Activated CD4-positive, alpha-beta memory T cell treated with anti-CD3 and anti-CD28 coated beads, Interleukin-2, amount 10 ng/mL, durations not matched to agents 7 days and 5 days (primary cell): Measurements from ENCODE around the gene GSN. TPM values are rescaled to one million over a fixed set of nuclear protein-coding genes. Genes with fewer than 3 reads are reported as not detected.

Experiments used
- CTCF ChIA-PET: fragments of 350-600 bp; sonication (Branson Sonifier 250); formaldehyde crosslinking; loops from one replicate; lab custom pipeline; 2021; ENCODE audit warnings: antibody characterized with exemption, inconsistent platforms; lab: Charles Lee
- POLR2A ChIA-PET: fragments of 350-600 bp; sonication (Branson Sonifier 250); formaldehyde crosslinking; loops from one replicate; lab custom pipeline; 2021; ENCODE audit warnings: antibody characterized with exemption; lab: Charles Lee
- DNase-seq: peaks from one replicate; pipeline ENCODE4 v3.0.0-alpha.2; 2020
- H3K27ac Mint-ChIP-seq: one replicate; pipeline ENCODE4 v1.8.0; 2021; ENCODE audit warnings: mild to moderate bottlenecking, mixed read lengths
- H3K27me3 Mint-ChIP-seq: one replicate; pipeline ENCODE4 v1.8.0; 2021; ENCODE audit warnings: mixed read lengths
- H3K36me3 Mint-ChIP-seq: one replicate; pipeline ENCODE4 v1.8.0; 2021; ENCODE audit warnings: low read depth, mixed read lengths
- H3K4me1 Mint-ChIP-seq: one replicate; pipeline ENCODE4 v1.8.0; 2021; ENCODE audit warnings: mixed read lengths
- H3K4me3 Mint-ChIP-seq: one replicate; pipeline ENCODE4 v1.8.0; 2021; ENCODE audit warnings: mild to moderate bottlenecking, mixed read lengths
- H3K9me3 Mint-ChIP-seq: one replicate; pipeline ENCODE4 v1.8.0; 2021; ENCODE audit warnings: mixed read lengths
- total RNA-seq, 2 experiments: library from RNA; stranded (reverse); gene quantifications; one replicate each; pipeline ENCODE4 v1.2.3, GENCODE V29; 2021

GSN gene
- total RNA-seq, 2 experiments from 2014 or later, result 5.8 to 6.0 TPM

DNA sequence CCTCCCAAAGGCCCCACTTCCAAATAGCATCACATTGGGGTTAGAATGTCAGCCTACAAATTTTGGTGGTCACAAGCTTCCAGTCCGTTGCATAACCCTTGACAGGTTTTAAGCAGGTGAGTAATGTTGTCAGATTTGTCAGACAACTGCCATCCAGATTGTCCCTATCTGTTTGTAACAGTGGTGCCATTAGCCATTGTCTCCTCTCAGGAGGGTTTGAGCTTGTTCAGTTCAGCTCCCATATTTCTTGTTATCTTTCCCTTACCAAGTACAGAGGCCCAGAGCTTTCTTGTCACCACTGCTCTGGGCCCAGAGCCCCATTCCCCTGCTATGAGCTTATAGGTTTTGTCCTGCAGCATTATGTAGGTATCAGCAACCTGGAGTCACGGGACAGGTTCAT, 14.8 kb upstream of the GSN start:
- Mint-ChIP-seq H3K4me3 (no peak overlapping the region), H3K27me3 (no peaks in the 10 kb centered on the region), H3K36me3 (peaks cover 3% of the 10 kb centered on the region), H3K27ac (no peak overlapping the region), H3K9me3 (peaks cover 2% of the 10 kb centered on the region), H3K4me1 (no peaks in the 10 kb centered on the region)
- ChIA-PET POLR2A (no interaction called here), CTCF (interaction anchor here (1.2 kb wide), 1 partner anchor 9 kb away, joined by 3 read pairs; no protein-coding TSS in a partner anchor)
- no peak for DNase-seq

DNA sequence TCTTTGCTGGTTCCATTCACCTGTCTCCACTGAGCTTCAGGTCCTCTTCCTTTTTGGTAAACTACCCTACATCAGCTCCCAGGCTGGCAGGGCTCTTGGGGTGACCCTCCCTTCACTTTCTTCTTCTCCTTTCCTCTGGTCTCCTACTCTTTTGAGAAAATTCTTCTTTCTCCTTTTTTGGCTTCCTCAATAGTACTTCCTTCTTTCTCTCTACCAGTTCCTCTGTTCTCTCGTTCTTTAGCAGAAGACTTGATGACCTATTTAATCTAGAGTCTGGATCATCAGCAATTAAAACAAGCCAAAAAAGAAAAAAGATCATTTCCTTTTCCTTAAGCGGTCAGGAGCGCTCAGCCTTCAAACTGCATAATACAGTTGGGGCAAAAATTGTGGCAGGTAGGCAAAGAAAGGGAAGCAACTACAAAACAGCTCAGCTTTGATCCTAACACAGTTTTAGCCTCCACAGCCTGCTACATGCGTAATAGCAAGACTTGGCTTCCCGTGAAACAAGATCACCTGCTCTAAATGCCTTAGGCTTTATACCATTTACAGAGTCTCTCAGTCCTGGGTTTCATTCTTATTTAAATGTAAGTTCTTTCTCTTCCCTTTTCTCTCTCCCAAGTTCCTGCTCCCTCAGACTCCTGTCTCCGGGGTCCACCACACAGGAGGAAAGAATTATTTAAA, 14.0 kb upstream of the GSN start:
- Mint-ChIP-seq H3K4me3 (no peak overlapping the region), H3K27ac (no peak overlapping the region), H3K27me3 (no peaks in the 10 kb centered on the region), H3K36me3 (no peaks in the 10 kb centered on the region), H3K4me1 (no peaks in the 10 kb centered on the region), H3K9me3 (peaks cover under 1% of the 10 kb centered on the region)
- ChIA-PET CTCF (interaction anchor here (1.1 to 1.2 kb wide), 2 partner anchors 10 to 31 kb away, joined by 3 read pairs; no protein-coding TSS in a partner anchor), POLR2A (no interaction called here)
- no peak for DNase-seq

DNA sequence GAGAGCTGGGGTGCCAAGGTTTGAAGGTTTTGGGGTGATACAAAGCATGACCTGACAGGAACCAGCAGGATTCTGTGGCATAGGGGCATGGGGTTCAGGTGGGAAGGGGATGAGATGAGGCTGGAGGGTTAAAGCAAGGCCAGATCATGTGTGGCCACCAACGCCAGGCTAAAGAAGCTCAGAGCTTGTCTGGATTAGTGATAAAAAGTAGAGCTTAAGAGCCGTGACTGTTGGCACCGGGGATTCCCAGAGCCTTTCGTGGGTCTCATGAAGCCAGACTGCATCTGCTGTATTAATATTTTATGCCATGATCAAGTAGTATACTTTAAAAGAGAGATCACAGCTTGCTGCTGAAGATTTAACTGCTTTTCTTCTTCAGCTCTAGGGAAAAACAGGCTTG, 8.5 kb upstream of the GSN start:
- H3K4me3 Mint-ChIP-seq, result no peak overlapping the region
- CTCF ChIA-PET, result interaction anchor here (0.6 to 1.2 kb wide), 3 partner anchors 21 to 216 kb away, joined by 3 to 4 read pairs (median 4); no protein-coding TSS in a partner anchor
- no peak overlapping the region for H3K27ac Mint-ChIP-seq
- no peaks in the 10 kb centered on the region for H3K4me1 Mint-ChIP-seq
- H3K9me3 Mint-ChIP-seq, result no peaks in the 10 kb centered on the region
- no peaks in the 10 kb centered on the region for H3K27me3 Mint-ChIP-seq
- DNase-seq, result no peak
- H3K36me3 Mint-ChIP-seq, result no peaks in the 10 kb centered on the region
- POLR2A ChIA-PET, result no interaction called here

DNA sequence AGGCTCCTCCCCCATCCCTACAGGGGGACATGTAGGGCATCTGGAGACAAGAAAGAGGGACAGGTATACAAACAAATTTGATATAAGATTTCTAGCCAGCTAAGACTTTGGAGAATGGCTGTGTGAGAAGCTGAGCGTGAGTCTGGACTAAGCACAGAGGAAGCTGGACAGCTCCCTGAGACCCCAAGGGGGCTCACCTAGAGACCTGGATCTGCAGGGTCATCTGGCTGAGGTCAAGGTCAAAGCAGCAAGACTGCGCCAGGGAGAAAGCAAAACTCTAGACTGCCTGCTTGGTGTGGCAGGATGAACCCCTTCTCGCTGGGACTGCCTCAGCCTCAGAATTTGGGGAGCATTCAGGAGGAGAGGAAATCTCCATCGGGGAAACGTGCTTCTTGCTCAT, 8.0 kb upstream of the GSN start:
- H3K36me3 Mint-ChIP-seq, result no peaks in the 10 kb centered on the region
- H3K4me1 Mint-ChIP-seq, result no peaks in the 10 kb centered on the region
- H3K27ac Mint-ChIP-seq, result no peak overlapping the region
- no peak overlapping the region for H3K4me3 Mint-ChIP-seq
- ChIA-PET POLR2A (no interaction called here), CTCF (interaction anchor here (0.6 to 1.2 kb wide), 3 partner anchors 20 to 217 kb away, joined by 3 to 4 read pairs (median 4); no protein-coding TSS in a partner anchor)
- no peaks in the 10 kb centered on the region for H3K27me3 Mint-ChIP-seq
- H3K9me3 Mint-ChIP-seq, result no peaks in the 10 kb centered on the region
- DNase-seq, result no peak

DNA sequence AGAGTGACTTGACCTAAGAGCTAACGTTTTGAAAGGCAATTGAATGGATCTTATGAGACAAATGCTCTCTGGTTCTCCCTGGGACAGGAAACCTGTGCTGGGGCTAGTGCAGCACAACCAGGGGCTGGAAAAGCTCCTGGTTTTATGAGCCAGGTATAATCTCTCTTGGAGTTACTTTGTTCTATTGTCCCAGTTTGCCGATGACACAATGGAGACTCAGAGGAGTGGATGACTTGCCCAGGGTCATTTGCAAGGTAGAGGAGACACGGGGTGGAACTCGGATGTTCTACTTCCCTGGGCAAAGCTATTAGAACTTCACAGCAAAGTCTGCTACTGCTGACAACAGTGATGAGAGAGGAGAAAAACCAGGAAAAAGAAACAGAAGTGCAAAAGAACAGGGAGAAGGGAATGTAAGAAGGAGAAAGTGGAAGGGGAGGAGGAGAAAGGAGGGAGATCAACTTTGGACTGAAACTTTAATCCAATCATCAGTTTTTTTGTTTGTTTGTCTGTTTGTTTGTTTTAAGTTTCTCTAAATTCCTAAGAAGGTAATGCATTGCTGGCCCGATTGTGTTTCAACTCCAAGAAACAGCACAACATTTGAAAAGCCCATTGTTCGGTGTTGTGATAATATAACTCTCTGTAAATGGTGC, 7.4 kb upstream of the GSN start:
- no peak overlapping the region for H3K4me3 Mint-ChIP-seq
- H3K4me1 Mint-ChIP-seq, result no peaks in the 10 kb centered on the region
- H3K9me3 Mint-ChIP-seq, result no peaks in the 10 kb centered on the region
- DNase-seq, result no peak
- CTCF ChIA-PET, result interaction anchor here (1.0 kb wide), 1 partner anchor 49 kb away, joined by 3 read pairs; no protein-coding TSS in a partner anchor
- H3K27me3 Mint-ChIP-seq, result no peaks in the 10 kb centered on the region
- H3K27ac Mint-ChIP-seq, result no peak overlapping the region
- POLR2A ChIA-PET, result no interaction called here
- H3K36me3 Mint-ChIP-seq, result no peaks in the 10 kb centered on the region

DNA sequence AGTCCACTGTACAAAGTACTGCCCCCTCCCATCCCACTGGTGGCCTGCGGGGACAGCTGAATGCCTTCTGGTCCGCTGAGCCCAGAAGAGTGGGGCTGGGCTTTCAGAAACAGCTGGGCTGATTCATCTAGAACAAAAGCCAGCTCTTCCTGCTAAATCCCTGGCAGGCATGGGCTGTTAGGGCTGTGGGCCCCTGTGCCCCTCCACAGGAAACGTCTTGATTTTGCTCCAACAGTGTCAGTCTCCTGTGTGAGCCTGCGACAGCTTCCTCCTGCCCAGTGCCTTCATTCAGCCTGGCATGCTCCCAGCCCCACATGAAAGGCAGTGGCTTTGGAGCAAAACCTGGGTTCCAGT, 6.9 kb upstream of the GSN start:
- Mint-ChIP-seq H3K36me3 (no peaks in the 10 kb centered on the region), H3K9me3 (no peaks in the 10 kb centered on the region), H3K27ac (no peak overlapping the region), H3K27me3 (no peaks in the 10 kb centered on the region), H3K4me1 (no peaks in the 10 kb centered on the region), H3K4me3 (no peak overlapping the region)
- CTCF ChIA-PET, result interaction anchor here (1.0 to 1.7 kb wide), 2 partner anchors 17 to 49 kb away, joined by 3 to 12 read pairs; no protein-coding TSS in a partner anchor
- DNase-seq, result no peak
- POLR2A ChIA-PET, result no interaction called here

DNA sequence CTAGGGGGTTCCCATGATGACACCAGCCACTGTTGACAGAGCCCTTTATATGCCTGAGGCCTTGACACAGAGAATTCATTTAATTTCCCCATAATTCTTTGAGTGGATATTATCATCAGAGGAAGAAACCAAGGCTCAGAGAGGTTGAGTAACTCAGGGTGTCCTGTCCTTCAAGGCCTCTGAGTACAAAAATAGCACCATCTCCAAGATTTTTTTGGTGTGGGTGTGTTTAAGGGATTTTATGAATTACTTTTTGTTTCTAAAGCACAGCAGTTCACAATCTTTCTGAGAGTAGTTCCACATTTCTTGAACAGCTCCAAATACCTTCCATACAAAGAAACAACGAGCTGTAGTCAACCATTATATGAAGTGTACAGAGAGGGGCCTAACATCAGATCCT, 6.2 kb upstream of the GSN start:
- ChIA-PET CTCF (interaction anchor here (1.1 to 1.7 kb wide), 2 partner anchors 17 to 58 kb away, joined by 4 to 12 read pairs; no protein-coding TSS in a partner anchor), POLR2A (no interaction called here)
- no peak for DNase-seq
- no peaks in the 10 kb centered on the region for H3K9me3 Mint-ChIP-seq
- no peaks in the 10 kb centered on the region for H3K36me3 Mint-ChIP-seq
- H3K27me3 Mint-ChIP-seq, result peaks cover 1% of the 10 kb centered on the region
- H3K27ac Mint-ChIP-seq, result no peak overlapping the region
- H3K4me3 Mint-ChIP-seq, result no peak overlapping the region
- H3K4me1 Mint-ChIP-seq, result no peaks in the 10 kb centered on the region

DNA sequence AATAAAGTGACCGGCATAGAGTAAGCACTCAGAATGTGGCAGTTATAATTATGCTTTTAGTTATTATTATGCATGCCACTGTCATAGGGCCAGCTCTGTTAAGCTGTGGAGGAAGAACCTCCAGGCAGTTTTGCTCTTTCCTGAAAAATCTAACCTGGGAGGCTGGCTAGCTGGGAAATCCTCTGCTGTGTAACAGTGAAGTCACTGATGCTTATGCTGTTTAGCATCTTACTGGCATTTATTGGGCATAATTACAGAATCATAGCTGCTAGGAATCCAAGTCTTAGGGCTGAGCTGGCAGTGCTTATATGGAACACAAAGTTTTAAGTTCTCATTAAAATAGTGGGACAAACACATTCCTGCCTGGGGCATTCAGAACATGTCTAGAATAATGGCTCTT, 5.5 kb upstream of the GSN start:
- H3K4me3 Mint-ChIP-seq, result no peak overlapping the region

DNA sequence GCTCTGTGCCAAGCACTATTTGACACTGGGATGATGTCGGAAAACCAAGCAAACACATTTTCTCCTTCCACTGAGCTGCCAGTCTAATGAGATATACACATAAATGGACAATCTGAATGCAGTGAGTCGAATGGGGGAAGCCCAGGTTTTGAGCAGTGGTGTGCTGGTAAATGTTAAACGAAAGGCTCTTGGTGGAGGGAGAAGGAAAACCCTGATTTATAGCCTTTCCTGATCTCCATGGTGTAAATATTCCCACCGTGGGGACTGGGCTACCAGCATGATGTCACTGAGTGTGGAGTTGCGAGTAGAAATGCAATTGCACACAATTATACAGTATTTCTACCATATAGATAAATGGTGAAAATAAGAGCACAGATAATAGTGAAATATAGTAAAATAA, 5.0 kb upstream of the GSN start:
- H3K36me3 Mint-ChIP-seq, result no peaks in the 10 kb centered on the region
- DNase-seq, result no peak
- H3K4me3 Mint-ChIP-seq, result no peak overlapping the region
- peaks cover 3% of the 10 kb centered on the region for H3K27me3 Mint-ChIP-seq
- POLR2A ChIA-PET, result no interaction called here
- peaks cover 3% of the 10 kb centered on the region for H3K4me1 Mint-ChIP-seq
- H3K9me3 Mint-ChIP-seq, result no peaks in the 10 kb centered on the region
- no peak overlapping the region for H3K27ac Mint-ChIP-seq
- CTCF ChIA-PET, result interaction anchor here (1.7 kb wide), 1 partner anchor 16 kb away, joined by 12 read pairs; no protein-coding TSS in a partner anchor

More for the DNA sequence above, 5.5 kb upstream of the GSN start:
- no peaks in the 10 kb centered on the region for H3K36me3 Mint-ChIP-seq
- DNase-seq, result no peak
- no peaks in the 10 kb centered on the region for H3K9me3 Mint-ChIP-seq
- ChIA-PET POLR2A (no interaction called here), CTCF (interaction anchor here (1.1 to 1.7 kb wide), 2 partner anchors 16 to 57 kb away, joined by 4 to 12 read pairs; no protein-coding TSS in a partner anchor)
- H3K4me1 Mint-ChIP-seq, result no peaks in the 10 kb centered on the region
- no peak overlapping the region for H3K27ac Mint-ChIP-seq
- H3K27me3 Mint-ChIP-seq, result peaks cover 3% of the 10 kb centered on the region

DNA sequence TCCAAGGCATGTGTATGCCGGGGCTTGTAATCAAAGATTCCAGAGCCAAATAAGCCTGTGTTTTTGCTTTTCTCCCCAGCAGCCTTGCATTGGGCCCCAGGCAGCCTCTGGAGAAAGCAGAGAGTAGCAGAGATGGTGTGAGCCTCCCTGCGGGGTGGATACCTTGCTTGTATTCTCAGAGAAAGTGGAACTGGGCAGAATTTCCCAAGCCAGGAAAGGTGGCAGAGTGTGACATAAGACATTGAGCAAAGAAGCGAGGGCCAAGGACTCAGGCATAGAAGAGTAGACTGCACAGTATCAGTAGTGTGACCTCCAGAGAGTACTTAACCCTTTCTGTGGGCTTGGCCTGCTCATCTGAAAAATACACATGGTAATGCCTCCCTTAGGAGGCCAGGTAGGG, 1.6 kb upstream of the GSN start:
- DNase-seq, result no peak
- ChIA-PET CTCF (no interaction called here), POLR2A (no interaction called here)
- Mint-ChIP-seq H3K27ac (no peak overlapping the region), H3K36me3 (no peaks in the 10 kb centered on the region), H3K9me3 (no peaks in the 10 kb centered on the region), H3K4me1 (peaks cover 18% of the 10 kb centered on the region), H3K27me3 (peaks cover 17% of the 10 kb centered on the region), H3K4me3 (no peak overlapping the region)

DNA sequence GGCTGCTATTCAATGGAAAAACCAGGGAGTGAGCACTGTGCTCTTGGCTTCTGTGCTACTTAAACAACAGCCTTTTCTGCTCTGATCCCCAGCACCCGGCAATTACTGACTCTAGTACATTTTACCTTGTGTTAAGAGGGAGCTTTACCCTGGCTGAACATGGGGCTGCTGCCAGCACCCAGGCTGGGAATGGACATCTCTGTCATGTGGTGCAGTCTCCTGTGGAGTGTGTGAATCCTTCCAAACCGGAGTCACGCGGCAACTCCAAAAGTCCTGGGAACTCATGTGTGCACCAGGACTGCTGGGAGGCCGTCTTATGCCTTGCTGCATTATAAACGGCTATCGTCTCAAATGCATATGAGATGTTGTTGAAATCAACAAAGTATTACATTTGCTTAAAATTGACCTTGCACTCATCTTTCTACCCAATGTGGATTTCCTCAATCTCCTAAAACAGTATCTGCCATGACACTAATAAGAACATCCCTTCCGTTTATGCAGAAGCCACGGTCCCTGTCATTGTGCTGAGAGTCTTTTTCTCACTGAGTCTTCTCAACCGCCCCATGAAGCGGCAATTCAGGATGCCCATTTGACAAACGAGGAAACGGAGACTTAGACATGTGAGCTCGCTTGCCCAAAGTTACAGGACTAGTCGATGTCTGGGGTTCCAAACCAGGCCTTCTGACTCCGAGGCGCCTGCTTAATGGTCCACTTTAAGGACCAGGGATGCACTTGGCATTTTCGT, 884 bp upstream of the GSN start:
- POLR2A ChIA-PET, result no interaction called here
- Mint-ChIP-seq H3K27me3 (peaks cover 17% of the 10 kb centered on the region), H3K4me3 (no peak overlapping the region), H3K4me1 (peaks cover 18% of the 10 kb centered on the region), H3K9me3 (no peaks in the 10 kb centered on the region), H3K36me3 (no peaks in the 10 kb centered on the region), H3K27ac (no peak overlapping the region)
- CTCF ChIA-PET, result interaction anchor here (0.6 to 4.4 kb wide), 3 partner anchors 11 to 709 kb away, joined by 3 to 31 read pairs (median 3); no protein-coding TSS in a partner anchor
- DNase-seq, result no peak

DNA sequence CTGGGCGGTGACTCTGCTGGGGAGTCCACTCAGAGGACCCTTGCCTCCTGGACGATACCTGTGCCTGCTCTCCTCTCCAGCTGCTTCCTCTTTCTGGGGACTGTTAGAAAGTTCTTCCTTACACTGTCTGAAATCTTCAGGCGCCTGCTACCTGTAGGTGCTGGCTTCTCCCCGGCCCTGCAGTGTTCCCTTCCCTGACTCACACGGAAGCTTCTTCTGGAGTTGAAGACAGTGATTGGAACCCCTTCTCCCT, 562 bp downstream of the GSN start:
- peak overlapping the region; percentile 66 for H3K4me3 Mint-ChIP-seq
- ChIA-PET POLR2A (interaction anchor here (1.8 kb wide), 1 partner anchor 9 kb away, joined by 5 read pairs; no protein-coding TSS in a partner anchor), CTCF (interaction anchor here (0.7 to 4.4 kb wide), 3 partner anchors 10 to 55 kb away, joined by 3 to 31 read pairs (median 6); no protein-coding TSS in a partner anchor)
- peaks cover 17% of the 10 kb centered on the region for H3K27me3 Mint-ChIP-seq
- H3K27ac Mint-ChIP-seq, result no peak overlapping the region
- no peaks in the 10 kb centered on the region for H3K9me3 Mint-ChIP-seq
- peaks cover 18% of the 10 kb centered on the region for H3K4me1 Mint-ChIP-seq
- H3K36me3 Mint-ChIP-seq, result no peaks in the 10 kb centered on the region
- DNase-seq, result no peak
